ENCODE data around the gene PLCG2.

DNA sequence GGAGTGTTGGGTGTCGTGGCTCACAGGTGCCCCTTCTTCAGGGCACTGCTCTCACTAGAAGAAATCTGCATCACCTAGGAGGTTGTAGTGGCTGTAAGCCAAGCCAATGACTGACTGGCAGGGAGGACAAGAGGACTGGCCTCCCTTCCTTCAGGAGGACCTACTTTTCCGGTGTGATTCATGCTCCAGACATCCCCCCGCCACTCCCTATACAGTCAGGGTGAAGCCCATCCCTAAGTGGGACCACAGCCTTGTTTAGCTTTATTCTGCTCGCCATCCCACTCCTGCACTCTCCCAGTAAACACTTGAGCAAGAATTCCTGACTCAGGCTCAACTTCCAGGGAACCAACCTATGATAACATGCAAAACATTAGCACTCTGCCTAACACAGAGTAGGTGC is 67.0 kb downstream of the PLCG2 start:
- no peak for TF ChIP-seq GLIS3 (CRISPR knock-in tag; IDR thresholded peaks at IDR 0.05)
- TF ChIP-seq, protein P1, sequence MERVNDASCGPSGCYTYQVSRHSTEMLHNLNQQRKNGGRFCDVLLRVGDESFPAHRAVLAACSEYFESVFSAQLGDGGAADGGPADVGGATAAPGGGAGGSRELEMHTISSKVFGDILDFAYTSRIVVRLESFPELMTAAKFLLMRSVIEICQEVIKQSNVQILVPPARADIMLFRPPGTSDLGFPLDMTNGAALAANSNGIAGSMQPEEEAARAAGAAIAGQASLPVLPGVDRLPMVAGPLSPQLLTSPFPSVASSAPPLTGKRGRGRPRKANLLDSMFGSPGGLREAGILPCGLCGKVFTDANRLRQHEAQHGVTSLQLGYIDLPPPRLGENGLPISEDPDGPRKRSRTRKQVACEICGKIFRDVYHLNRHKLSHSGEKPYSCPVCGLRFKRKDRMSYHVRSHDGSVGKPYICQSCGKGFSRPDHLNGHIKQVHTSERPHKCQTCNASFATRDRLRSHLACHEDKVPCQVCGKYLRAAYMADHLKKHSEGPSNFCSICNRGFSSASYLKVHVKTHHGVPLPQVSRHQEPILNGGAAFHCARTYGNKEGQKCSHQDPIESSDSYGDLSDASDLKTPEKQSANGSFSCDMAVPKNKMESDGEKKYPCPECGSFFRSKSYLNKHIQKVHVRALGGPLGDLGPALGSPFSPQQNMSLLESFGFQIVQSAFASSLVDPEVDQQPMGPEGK (CRISPR knock-in tag; IDR thresholded peaks at IDR 0.05; ENCODE audit: borderline replicate concordance) = no peak
- TF ChIP-seq, protein P2, sequence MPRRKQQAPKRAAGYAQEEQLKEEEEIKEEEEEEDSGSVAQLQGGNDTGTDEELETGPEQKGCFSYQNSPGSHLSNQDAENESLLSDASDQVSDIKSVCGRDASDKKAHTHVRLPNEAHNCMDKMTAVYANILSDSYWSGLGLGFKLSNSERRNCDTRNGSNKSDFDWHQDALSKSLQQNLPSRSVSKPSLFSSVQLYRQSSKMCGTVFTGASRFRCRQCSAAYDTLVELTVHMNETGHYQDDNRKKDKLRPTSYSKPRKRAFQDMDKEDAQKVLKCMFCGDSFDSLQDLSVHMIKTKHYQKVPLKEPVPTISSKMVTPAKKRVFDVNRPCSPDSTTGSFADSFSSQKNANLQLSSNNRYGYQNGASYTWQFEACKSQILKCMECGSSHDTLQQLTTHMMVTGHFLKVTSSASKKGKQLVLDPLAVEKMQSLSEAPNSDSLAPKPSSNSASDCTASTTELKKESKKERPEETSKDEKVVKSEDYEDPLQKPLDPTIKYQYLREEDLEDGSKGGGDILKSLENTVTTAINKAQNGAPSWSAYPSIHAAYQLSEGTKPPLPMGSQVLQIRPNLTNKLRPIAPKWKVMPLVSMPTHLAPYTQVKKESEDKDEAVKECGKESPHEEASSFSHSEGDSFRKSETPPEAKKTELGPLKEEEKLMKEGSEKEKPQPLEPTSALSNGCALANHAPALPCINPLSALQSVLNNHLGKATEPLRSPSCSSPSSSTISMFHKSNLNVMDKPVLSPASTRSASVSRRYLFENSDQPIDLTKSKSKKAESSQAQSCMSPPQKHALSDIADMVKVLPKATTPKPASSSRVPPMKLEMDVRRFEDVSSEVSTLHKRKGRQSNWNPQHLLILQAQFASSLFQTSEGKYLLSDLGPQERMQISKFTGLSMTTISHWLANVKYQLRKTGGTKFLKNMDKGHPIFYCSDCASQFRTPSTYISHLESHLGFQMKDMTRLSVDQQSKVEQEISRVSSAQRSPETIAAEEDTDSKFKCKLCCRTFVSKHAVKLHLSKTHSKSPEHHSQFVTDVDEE (CRISPR knock-in tag; IDR thresholded peaks at IDR 0.05) = no peak
